ENCODE measurements around the gene ATP4A. TPM values are rescaled to one million over a fixed set of nuclear protein-coding genes. Genes with fewer than 3 reads are reported as not detected.
A peak's percentile ranks its signal among the peaks of the same experiment; 100 is the strongest.

The ATP4A gene
- polyA plus RNA-seq, 4 donors, result 0.36 TPM; not detected in 3

- H3K4me1 ChIP-seq (ENCODE audit: control insufficient read depth in 3 of 3, insufficient read depth in 2 of 3, low read depth in 1 of 3, low read length in 2 of 3), result peaks cover 0 to 14% (median 5%) of the 10 kb centered on the region in 3 donors
- 18 to 22% (median 19%) methylated on average over 6 of the region's 6 CpGs for WGBS, 3 donors
- DNase-seq (peak; percentile 77 to 82), FAIRE-seq (no peak)
- peaks cover 0 to 42% (median 0%) of the 10 kb centered on the region in 3 donors for H3K36me3 ChIP-seq (ENCODE audit: control insufficient read depth in 3 of 3, insufficient read depth in 2 of 3, low read depth in 1 of 3, low read length in 3 of 3)
- no peaks in the 10 kb centered on the region for H3K27me3 ChIP-seq (ENCODE audit: control insufficient read depth in 3 of 3, insufficient read depth in 3 of 3, low read length in 3 of 3)
- no peak overlapping the region for H3K27ac ChIP-seq (ENCODE audit: low read depth in 1 of 3, low read length in 2 of 3)
- H3K4me3 ChIP-seq (ENCODE audit: low read depth in 1 of 3, low read length in 3 of 3), result no peak overlapping the region
- no peaks in the 10 kb centered on the region for H3K9me3 ChIP-seq (ENCODE audit: control insufficient read depth in 2 of 2, insufficient read depth in 1 of 2, low read depth in 1 of 2, low read length in 1 of 2)
Observed at GRCh38 chr19:35549174-35549788, 14.2 kb downstream of the ATP4A start.

- H3K36me3 ChIP-seq (ENCODE audit: control insufficient read depth in 3 of 3, insufficient read depth in 2 of 3, low read depth in 1 of 3, low read length in 3 of 3), result peaks cover 0 to 53% (median 0%) of the 10 kb centered on the region in 3 donors
- 67 to 80% (median 77%) methylated on average over 8 of the region's 8 CpGs for WGBS, 3 donors
- DNase-seq, result no peak
- H3K27ac ChIP-seq (ENCODE audit: low read depth in 1 of 3, low read length in 2 of 3), result no peak overlapping the region
- H3K4me3 ChIP-seq (ENCODE audit: low read depth in 1 of 3, low read length in 3 of 3), result peak overlapping the region in 1 of 3 donors; percentile 81
- peaks cover 0 to 16% (median 5%) of the 10 kb centered on the region in 3 donors for H3K4me1 ChIP-seq (ENCODE audit: control insufficient read depth in 3 of 3, insufficient read depth in 2 of 3, low read depth in 1 of 3, low read length in 2 of 3)
- no peaks in the 10 kb centered on the region for H3K27me3 ChIP-seq (ENCODE audit: control insufficient read depth in 3 of 3, insufficient read depth in 3 of 3, low read length in 3 of 3)
- H3K9me3 ChIP-seq (ENCODE audit: control insufficient read depth in 2 of 2, insufficient read depth in 1 of 2, low read depth in 1 of 2, low read length in 1 of 2), result no peaks in the 10 kb centered on the region
- no peak for FAIRE-seq
Observed at GRCh38 chr19:35546532-35546931, 16.9 kb downstream of the ATP4A start.

- peaks cover 0 to 49% (median 0%) of the 10 kb centered on the region in 3 donors for H3K36me3 ChIP-seq (ENCODE audit: control insufficient read depth in 3 of 3, insufficient read depth in 2 of 3, low read depth in 1 of 3, low read length in 3 of 3)
- DNase-seq, result peak in 1 of 2 donors; percentile 32
- H3K4me1 ChIP-seq (ENCODE audit: control insufficient read depth in 3 of 3, insufficient read depth in 2 of 3, low read depth in 1 of 3, low read length in 2 of 3), result peaks cover 0 to 16% (median 5%) of the 10 kb centered on the region in 3 donors
- no peak for FAIRE-seq
- no peaks in the 10 kb centered on the region for H3K9me3 ChIP-seq (ENCODE audit: control insufficient read depth in 2 of 2, insufficient read depth in 1 of 2, low read depth in 1 of 2, low read length in 1 of 2)
- WGBS, 3 donors, result 1 to 2% (median 1%) methylated on average over 27 of the region's 27 CpGs
- peak overlapping the region; percentile 81 to 86 (median 82) for H3K4me3 ChIP-seq (ENCODE audit: low read depth in 1 of 3, low read length in 3 of 3)
- peak overlapping the region; percentile 63 to 86 (median 65) for H3K27ac ChIP-seq (ENCODE audit: low read depth in 1 of 3, low read length in 2 of 3)
- no peaks in the 10 kb centered on the region for H3K27me3 ChIP-seq (ENCODE audit: control insufficient read depth in 3 of 3, insufficient read depth in 3 of 3, low read length in 3 of 3)
Observed at GRCh38 chr19:35545855-35546381, 17.5 kb downstream of the ATP4A start.

GRCh38 chr19:35545001-35545854, 18.2 kb downstream of the ATP4A start, which contains the start of gene TMEM147:
Gene TMEM147 (plus strand): TSS chr19:35545626. CDS start chr19:35545740, 114 bp downstream.
- Histone ChIP-seq H3K9me3 (ENCODE audit: control insufficient read depth in 2 of 2, insufficient read depth in 1 of 2, low read depth in 1 of 2, low read length in 1 of 2) (no peaks in the 10 kb centered on the region), H3K27ac (ENCODE audit: low read depth in 1 of 3, low read length in 2 of 3) (peak within 1 kb of the TSS; percentile 63 to 86 (median 66)), H3K27me3 (ENCODE audit: control insufficient read depth in 3 of 3, insufficient read depth in 3 of 3, low read length in 3 of 3) (no peaks in the 10 kb centered on the region), H3K4me3 (ENCODE audit: low read depth in 1 of 3, low read length in 3 of 3) (peak within 1 kb of the TSS; percentile 81 to 86 (median 82)), H3K4me1 (ENCODE audit: control insufficient read depth in 3 of 3, insufficient read depth in 2 of 3, low read depth in 1 of 3, low read length in 2 of 3) (peaks cover 0 to 16% (median 5%) of the 10 kb centered on the region in 3 donors), H3K36me3 (ENCODE audit: control insufficient read depth in 3 of 3, insufficient read depth in 2 of 3, low read depth in 1 of 3, low read length in 3 of 3) (peaks cover 0 to 49% (median 0%) of the 10 kb centered on the region in 3 donors)
- DNase-seq (peak; percentile 87 to 96), FAIRE-seq (no peak)
- 0 to 1% (median 1%) methylated on average over 65 to 85 of the region's 85 CpGs for WGBS, 3 donors

GRCh38 chr19:35544110-35544802, 19.2 kb downstream of the ATP4A start:
- Histone ChIP-seq H3K9me3 (ENCODE audit: control insufficient read depth in 2 of 2, insufficient read depth in 1 of 2, low read depth in 1 of 2, low read length in 1 of 2) (no peaks in the 10 kb centered on the region), H3K36me3 (ENCODE audit: control insufficient read depth in 3 of 3, insufficient read depth in 2 of 3, low read depth in 1 of 3, low read length in 3 of 3) (peaks cover 0 to 48% (median 0%) of the 10 kb centered on the region in 3 donors), H3K4me1 (ENCODE audit: control insufficient read depth in 3 of 3, insufficient read depth in 2 of 3, low read depth in 1 of 3, low read length in 2 of 3) (peaks cover 0 to 16% (median 5%) of the 10 kb centered on the region in 3 donors), H3K27ac (ENCODE audit: low read depth in 1 of 3, low read length in 2 of 3) (no peak overlapping the region), H3K4me3 (ENCODE audit: low read depth in 1 of 3, low read length in 3 of 3) (peak overlapping the region in 2 of 3 donors; percentile 81 to 82), H3K27me3 (ENCODE audit: control insufficient read depth in 3 of 3, insufficient read depth in 3 of 3, low read length in 3 of 3) (no peaks in the 10 kb centered on the region)
- DNase-seq, result no peak
- FAIRE-seq, result no peak
- WGBS, 3 donors, result 77 to 86% (median 82%) methylated on average over 3 of the region's 3 CpGs

- 93 to 96% (median 96%) methylated on average over 15 of the region's 15 CpGs for WGBS, 3 donors
- FAIRE-seq (no peak), DNase-seq (no peak)
- Histone ChIP-seq H3K27ac (ENCODE audit: low read depth in 1 of 3, low read length in 2 of 3) (no peak overlapping the region), H3K4me1 (ENCODE audit: control insufficient read depth in 3 of 3, insufficient read depth in 2 of 3, low read depth in 1 of 3, low read length in 2 of 3) (peaks cover 0 to 16% (median 5%) of the 10 kb centered on the region in 3 donors), H3K9me3 (ENCODE audit: control insufficient read depth in 2 of 2, insufficient read depth in 1 of 2, low read depth in 1 of 2, low read length in 1 of 2) (no peaks in the 10 kb centered on the region), H3K36me3 (ENCODE audit: control insufficient read depth in 3 of 3, insufficient read depth in 2 of 3, low read depth in 1 of 3, low read length in 3 of 3) (peaks cover 0 to 42% (median 0%) of the 10 kb centered on the region in 3 donors), H3K4me3 (ENCODE audit: low read depth in 1 of 3, low read length in 3 of 3) (no peak overlapping the region), H3K27me3 (ENCODE audit: control insufficient read depth in 3 of 3, insufficient read depth in 3 of 3, low read length in 3 of 3) (no peaks in the 10 kb centered on the region)
Observed at GRCh38 chr19:35543280-35544109, 20.0 kb downstream of the ATP4A start.

GRCh38 chr19:35542209-35542608, 21.2 kb downstream of the ATP4A start:
- whole genome bisulfite sequencing, 3 donors, result 91 to 97% (median 96%) methylated on average over 11 of the region's 11 CpGs
- Histone ChIP-seq H3K4me3 (ENCODE audit: low read depth in 1 of 3, low read length in 3 of 3) (no peak overlapping the region), H3K36me3 (ENCODE audit: control insufficient read depth in 3 of 3, insufficient read depth in 2 of 3, low read depth in 1 of 3, low read length in 3 of 3) (peaks cover 0 to 30% (median 0%) of the 10 kb centered on the region in 3 donors), H3K27ac (ENCODE audit: low read depth in 1 of 3, low read length in 2 of 3) (no peak overlapping the region), H3K4me1 (ENCODE audit: control insufficient read depth in 3 of 3, insufficient read depth in 2 of 3, low read depth in 1 of 3, low read length in 2 of 3) (peaks cover 0 to 16% (median 5%) of the 10 kb centered on the region in 3 donors), H3K27me3 (ENCODE audit: control insufficient read depth in 3 of 3, insufficient read depth in 3 of 3, low read length in 3 of 3) (no peaks in the 10 kb centered on the region), H3K9me3 (ENCODE audit: control insufficient read depth in 2 of 2, insufficient read depth in 1 of 2, low read depth in 1 of 2, low read length in 1 of 2) (no peaks in the 10 kb centered on the region)
- no peak for FAIRE-seq
- DNase-seq, result no peak

Data from small intestine (tissue), 7 donors.